T-helper 2 cell (primary cell): ENCODE data around the gene NTRK3.

Experiments
- DNase-seq, 5 experiments: peaks; one replicate each; pipeline versions ENCODE4 v3.0.0 to v3.0.0-alpha.2; 2012 to 2022

Gene NTRK3

DNA sequence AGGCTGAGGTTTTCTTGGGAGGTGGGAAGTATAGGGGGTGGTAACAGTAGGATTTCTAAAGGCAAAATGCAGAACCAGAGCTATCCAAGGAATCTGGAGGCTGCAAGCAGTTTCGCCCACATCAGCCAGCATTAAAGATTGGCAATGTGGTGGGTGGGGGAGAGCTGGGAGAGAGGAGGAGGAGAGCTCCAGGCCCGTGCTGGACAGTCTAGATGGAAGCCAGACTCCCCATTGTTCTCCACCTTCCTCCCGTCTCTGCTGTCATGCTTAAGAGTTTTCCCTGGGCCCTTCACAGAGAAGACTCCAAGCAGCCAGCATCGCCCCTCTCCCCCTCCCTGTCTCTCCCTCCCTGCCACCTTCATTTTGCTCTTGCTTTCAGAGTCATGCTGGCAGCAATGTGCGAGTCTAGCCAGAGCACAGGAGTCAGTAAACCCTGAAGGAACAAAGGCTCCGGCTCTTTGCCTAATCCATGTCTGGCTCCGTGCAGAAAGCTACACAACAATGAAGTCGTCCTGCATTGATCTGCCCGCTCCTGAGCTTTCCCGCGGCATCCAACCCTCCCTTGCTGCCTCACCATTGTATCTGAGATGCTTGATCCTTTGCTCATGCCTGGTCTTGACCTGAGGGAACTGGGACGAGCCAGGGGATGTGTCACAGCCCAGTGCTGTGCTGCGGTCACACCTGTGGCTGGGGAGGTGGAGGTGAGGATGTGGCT, 282.9 kb downstream of the NTRK3 start:
- no peak for DNase-seq

DNA sequence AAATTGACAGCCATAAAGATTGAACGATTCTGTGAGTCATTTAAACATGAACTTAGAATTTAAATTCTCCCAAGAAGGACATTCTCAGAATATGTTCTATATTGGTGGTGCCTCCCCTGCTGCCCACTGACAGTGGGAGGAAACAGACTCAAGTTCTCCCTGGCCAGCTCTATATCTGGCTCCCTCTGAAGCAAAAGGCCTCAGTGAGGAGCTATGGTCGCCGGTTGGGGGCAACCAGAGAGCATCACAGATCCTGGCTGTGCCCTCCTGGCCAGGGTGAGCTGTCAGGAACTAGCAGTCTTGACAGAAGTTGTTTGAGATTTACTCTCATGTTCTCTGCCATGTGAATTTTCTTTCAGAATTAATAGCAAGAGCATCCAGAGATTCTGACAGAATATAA, 285.5 kb downstream of the NTRK3 start:
- DNase-seq: no peak

DNA sequence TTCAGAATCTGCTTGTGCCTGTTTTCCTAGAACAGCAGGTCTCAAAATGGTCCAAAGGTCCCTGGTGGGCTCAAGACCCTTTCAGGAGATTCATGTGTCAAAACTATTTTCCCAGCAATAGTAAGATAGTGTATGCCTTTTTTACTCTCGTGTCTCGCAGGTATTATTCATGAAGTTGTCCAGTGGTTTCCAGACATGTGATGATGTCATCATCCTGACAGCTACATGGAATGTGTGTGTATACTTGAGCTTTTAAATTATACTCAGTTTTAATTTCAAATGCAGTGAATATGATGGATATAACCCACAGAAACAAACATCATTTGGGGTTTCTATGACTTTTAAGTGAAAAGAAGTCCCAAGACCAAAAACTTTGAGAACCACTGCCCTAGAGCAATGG, 288.6 kb downstream of the NTRK3 start:
- no peak for DNase-seq

DNA sequence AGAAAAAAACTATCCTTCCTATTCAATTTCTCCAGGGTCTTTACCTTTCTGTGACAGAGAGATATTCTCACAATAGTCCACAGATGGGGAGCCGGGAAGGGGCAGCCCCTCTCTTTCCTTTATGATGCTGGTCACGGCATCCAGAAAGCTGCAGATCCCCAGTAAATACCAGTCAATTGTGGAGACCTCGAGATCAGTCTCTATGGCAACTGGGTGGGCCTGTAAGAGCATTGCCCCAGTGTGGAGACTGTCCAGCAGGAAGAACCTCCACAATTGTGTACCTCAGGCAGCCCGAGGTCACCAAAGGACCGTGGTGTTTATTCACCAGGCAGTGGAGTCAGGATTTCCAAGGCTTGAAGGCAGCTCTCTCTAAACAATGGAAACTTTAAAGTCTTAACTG, 291.2 kb downstream of the NTRK3 start:
- DNase-seq: no peak

DNA sequence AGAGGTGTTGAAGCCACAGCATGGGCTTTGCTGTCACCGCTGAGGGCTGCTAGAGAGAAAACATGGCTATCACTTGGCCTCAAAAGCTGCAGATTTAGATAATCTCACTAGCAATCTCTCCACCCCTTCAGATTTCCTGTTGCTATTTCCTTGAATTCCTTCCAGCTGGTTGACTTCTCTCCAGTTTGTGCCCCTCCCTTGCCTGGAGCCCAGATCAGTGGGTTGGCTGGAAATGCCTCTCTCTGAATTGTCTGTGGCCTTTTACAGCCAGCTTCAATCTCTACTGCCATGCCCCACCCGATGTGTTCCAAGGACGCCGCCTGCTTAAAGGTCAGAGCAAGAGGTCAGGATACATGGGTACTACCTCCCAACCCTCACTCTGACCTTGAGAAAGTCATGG, 294.1 kb downstream of the NTRK3 start:
- no peak for DNase-seq

DNA sequence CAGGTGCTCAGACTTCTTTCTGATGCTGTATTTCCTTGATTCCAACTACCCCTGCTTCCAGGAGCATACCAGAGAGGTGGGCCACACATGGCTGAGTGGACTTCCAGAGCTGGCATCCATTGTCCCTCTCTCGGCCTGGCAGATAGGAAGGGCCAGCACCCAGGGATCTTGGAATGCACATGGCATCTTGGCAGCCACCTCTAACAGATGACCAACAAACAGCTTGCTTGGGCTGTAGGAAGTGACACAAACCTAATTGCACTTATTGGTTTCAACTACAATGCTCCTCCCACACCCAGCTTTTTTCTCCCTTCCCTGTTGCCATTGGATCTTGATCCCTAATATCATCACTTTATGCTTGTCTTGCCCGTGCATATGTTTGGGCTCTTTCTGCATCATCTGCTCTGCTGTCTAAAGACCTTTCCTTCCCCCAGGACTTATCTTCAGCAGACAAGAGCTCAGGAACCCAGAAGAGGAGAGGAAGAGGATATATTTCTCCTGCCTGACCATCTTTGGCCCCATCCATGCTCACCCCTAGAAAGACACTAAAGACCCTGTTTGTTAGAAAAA, 294.6 kb downstream of the NTRK3 start:
- DNase-seq: no peak

DNA sequence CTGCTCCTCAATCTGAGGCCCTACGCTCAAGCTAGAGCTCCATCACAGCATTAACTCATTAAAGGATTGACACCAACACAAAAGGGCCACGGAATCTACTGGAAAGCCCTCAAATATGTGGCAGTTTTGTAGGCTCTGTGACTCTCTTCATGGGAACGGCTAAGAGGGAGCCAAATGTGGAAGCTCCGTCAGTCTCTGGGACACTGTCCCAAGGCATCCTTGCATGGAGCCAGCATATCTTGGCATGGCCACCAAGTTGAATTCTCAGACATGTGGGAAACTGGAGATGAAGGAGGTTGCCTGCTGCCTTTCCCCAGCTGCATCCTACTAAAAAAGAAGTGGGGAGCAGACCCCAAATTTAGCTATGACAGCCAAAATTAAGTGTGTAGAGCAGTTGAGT, 296.9 kb downstream of the NTRK3 start:
- no peak for DNase-seq

DNA sequence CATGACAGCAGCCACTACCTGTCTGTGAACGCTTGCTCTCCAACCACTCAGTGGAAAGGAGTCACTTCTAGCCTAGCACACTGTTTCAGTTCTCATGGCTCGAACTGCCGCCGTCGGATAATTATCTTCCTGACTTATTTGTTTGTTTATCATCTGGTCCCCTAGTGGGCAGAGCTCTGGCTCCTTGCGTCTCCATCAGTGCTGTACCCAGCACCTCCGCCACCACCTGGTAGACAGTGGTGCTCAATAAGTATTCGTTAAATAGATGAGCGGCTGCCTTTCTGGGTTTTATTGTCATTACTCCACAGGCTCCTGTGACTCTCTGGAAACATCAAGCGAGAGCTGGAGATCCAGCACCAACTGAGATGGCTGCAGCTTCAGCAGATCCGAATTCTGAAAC, 297.5 kb downstream of the NTRK3 start:
- no peak for DNase-seq

DNA sequence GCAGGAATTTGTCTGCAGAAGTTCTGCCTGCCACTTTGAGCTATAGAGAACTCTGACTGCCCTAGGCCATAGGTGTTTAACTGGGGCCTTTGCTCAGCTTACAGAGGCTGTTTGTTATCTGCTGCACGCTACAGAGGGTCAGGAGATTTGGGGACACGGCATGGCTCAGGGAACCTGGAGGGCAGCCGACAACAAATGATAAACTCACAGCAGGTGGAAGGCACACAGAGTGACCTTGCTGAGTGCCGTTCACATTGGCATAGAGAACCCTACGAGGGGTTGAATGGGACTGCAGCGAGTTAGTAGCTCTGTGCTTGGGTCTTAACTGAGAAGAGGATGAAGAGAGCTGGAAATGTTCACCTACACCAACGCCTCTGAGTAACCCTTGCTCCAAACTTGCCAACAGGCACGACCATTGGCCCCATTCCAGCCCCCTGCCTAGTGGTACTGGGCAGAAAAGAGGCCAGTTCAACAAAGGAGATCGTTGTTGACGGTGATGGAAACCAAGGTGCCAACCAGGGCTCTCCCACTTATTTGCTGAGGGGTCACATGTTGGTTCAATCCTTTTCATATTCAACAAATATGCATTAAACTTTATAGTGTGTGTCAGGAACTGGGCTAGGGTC, 301.1 kb downstream of the NTRK3 start:
- no peak for DNase-seq

DNA sequence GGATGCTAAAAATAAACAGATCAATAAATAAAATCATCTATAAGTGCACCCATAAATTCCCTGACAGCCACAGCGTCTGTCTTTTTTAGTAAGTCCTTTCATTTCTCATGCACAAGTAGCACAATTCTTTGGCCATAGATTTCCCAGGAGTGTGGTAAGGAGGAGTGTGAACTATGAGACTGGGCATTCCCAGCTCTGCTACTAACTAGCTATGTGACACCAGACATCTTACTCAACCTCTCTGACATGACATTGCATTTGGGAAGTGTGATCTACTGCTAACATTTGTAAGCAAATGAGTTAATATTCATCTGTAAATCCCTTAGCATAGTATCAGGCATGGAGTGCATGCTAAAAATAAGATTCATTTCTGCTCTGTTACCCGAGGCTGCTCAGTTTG, 301.7 kb downstream of the NTRK3 start:
- DNase-seq: no peak

DNA sequence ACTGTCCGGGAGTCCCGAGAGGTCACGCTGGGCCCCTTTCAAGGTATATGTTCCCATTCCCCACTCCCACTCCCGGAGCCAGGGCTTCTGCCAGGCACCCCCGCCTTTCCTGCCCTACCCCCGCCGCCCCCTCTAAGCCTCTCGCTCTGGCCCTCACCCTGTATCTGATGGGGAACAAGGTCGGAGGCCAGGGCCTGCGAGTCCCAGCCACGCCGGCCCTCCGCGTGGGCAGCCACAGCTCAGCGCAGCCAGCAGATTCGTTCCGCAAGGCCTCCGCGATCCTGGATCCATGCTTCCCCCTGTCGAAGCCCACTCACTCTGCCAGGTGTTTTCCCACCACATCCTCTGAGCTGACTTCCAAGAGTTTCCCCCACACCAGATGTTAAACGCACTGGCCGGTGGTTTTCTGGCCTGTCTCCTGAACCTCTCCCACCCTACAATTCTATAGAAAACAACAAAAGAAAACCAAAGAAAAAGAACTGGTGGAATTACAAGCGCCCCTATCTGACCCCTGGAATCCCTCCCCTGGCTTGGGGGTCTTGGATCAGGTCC, 303.7 kb downstream of the NTRK3 start:
- DNase-seq: no peak

DNA sequence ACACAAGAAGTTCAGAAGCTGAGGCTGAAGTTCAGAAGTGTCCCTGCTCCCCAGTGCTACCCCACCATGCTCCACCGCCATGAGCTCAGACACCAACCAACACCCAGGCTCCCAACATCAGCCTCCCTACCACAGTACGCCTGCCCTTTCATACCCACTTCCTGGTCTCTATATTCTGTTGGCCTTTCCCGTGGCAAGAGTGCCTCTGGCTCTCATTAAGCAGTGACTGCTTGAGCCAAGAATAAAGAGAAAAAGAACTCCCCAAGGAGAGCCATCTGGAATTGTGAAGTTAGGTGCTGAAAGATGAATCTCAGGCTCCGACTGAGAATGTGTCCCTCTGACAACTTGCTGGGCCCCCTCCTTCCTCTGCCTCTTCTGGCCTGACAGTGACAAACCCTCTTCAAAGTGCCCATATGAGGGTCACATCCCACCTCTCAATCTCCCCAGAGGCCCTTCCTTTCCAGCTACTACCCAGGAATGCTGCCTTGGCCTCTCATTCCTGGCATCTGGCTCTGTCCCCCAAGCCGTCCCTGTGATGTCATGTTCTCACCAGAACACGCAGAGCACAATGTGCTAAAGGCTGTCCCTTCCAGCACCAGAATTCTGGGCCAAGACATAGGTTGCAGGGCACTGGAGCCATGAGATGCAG, 306.8 kb downstream of the NTRK3 start:
- DNase-seq: no peak

DNA sequence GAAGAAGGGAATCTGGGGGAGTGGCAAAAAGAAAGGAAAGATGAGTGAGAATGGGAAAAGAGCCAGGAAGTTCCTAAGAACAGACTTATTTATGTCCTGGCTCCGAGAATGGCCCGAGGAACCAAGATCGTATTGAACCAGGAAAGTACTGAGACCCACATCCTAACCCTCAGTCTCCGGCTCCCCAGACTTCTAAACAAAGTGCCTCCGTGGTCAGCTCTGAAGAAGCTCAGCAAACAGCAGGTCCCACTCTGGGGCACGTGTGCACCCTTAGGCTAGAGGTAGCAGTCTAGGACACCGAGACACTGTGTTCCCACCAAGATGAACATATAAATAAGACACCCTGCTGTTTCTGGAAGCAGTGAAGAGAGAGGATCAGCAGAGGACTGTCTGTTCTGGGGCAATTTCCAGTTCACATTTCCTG, 307.4 kb downstream of the NTRK3 start:
- no peak for DNase-seq

DNA sequence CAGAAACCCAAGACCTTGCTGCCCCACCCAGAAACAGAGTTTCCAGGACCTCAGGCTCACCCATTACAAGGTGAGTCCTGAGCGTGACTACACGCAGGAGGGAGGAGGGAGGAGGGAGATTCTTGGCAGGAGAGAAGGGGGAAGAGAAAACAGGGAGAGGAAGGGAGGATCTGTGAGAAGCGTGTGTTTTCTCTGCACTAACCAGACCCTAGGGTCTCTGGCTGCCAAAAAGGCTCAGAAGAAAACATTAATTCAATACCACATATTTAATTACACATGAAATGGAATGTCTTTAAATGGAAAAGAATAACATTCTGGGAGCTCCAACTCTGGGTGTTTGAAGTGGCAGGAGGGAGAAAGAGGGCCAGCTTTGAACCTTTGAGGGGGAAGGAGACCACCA, 309.0 kb downstream of the NTRK3 start:
- DNase-seq: no peak

DNA sequence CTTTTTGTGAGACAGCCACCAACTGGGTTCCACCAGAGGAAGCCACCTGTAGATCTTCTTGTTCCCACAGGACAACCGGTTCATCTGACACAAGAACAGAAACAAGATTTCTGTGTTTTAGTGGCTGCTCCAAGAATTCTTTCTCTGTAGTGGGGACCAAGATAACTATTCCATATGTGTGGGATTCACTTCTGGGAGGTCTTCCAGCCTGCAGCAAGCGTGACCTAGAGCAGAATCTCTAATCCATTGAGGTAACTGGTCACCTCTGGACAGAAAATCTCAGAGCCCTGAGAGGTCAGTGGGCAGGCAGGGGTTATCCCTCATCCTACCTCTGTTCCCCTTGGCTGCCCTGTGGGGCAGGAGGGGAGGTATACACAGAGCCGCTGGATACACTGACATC, 311.3 kb downstream of the NTRK3 start:
- DNase-seq: no peak

DNA sequence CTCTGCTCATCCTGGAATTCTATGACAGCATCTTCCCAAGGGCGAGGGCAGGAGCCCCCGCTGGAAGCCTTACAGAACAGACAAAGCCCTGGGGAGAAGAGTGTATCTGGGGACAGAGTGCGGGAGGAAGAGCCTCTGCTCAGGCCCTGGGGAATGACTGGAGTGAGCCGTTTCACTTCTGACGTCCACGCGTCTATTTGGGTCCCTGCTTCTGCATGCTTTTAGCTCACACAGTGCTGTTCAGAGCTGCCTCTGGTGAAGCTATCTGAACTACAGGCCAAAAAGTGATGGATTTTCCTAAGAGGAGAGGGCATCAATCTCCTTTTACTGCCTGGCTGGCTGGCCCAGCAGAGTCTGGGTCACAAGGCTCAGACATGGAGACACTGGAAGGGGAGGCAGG, 311.8 kb downstream of the NTRK3 start:
- no peak for DNase-seq

DNA sequence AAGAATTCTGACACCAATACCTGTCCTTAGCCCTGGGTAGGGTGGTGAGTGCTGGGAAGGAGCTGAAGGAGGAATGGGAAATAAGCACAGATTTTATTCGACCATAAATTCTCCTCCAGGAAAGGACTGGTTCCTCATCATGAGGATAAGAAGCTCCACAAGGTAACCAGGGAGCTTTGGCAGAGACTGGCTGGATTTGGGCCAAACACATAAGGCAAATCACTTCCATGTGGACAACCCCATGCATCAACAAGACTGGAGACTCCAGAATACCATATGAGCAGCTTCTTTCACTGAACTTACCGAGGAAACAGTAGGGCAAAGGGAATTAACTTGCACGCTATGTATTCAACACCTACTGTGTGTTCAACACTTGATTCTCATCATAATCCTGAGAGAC, 312.5 kb downstream of the NTRK3 start:
- DNase-seq: no peak

DNA sequence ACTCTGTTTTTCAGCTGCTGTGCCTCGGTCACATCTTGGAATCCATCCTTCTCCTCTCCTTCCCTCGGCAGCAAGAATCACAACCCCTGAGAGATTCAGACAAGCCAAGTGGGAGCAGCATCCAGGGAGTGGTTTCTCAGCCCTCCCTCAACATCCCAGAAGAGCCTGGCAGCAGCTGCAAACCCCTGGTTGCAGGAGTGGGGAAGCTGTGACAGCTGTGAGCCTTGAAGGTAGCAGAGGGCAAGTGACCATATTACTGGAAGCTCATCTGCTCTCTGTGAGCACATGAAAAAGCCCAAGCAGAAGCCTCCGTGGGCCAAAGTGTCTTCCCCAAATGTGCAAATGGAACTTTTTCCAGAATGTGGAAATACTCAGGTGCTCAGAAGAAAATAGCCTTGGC, 312.9 kb downstream of the NTRK3 start:
- no peak for DNase-seq

DNA sequence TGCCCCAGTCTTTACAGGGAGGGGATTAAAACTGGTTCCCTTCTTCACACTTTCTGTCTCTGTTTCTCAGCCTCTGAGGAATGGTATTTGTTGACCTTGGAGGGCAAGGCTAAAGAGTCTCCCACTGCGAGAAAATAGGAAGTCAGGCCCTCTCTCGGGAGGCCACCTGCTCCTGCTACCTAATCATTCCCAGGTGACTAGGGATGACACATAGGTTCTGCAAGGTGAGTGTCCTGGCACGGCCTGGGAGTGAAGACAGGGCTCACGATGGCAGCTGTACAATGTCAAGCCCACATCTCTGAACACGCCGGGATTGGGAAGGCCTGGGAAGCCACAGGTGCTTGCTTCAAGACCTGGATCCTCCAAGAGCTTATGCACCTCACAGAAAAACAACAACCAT, 314.2 kb downstream of the NTRK3 start:
- DNase-seq: no peak

DNA sequence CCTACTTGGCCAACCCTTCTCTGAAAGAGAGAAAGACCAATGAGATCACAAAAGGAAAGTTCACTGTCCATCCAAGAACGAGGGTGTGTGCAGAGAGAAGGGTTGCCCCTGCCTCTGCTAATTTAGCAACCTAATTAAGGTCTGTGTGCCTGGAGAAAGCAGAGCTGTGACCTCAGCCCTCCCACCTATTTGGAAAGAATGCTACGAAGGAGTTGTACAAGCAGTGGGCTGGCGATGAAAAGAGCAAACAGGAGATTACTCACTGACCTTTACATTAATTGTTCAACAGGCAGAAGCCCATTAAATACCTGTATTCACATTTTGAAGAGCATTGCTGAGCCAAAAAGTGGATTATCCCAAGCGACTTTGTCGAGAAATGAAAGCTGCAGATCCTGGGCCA, 314.9 kb downstream of the NTRK3 start:
- no peak for DNase-seq

DNA sequence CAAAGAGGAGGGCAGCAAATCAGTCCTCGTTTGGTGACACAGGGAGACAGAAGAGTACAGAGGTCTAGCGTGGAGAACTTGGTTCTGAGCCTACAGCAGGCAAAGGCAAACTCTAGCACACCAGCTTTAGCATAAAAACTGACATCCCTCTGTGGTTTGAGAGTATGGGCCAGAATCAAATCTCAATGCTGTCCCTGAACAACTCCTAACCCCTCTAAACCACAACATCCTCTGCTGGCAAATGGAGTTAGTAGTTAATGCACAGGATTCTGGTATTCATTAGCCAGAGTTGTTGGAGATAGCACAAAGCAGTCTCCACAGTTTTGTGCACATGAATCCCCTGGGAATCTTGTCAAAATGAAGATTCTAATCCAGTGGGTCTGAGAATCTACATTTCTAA, 315.8 kb downstream of the NTRK3 start:
- DNase-seq: no peak

DNA sequence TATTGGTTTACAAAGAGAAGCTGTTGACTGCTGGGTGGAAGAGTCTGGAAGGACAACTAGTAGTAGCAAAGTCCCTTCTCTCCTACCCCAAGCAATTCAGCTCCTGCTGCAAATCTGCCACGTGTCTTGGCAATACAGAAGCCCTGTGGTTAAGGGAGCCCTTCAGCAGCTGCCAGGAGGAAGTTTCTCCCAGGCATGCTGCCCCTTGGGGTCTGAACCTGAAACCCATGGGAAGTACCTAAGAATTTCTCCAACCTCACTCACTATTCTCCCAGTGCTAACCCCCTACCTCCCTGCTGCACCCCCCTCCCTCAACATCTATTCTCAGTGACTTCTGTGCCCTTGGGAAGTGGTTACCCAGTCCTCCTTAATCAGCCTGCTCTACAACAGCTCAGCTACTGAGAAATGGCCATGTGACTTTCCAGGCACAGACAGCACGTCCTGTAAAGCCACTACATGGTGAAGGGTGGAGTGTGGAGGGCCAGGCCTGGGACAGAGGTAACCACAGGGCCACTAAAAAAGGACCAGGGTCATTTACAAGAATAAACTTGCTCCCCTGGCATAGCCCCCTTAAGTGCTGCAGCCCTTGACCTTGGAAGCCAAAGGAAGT, 316.6 kb downstream of the NTRK3 start:
- no peak for DNase-seq

DNA sequence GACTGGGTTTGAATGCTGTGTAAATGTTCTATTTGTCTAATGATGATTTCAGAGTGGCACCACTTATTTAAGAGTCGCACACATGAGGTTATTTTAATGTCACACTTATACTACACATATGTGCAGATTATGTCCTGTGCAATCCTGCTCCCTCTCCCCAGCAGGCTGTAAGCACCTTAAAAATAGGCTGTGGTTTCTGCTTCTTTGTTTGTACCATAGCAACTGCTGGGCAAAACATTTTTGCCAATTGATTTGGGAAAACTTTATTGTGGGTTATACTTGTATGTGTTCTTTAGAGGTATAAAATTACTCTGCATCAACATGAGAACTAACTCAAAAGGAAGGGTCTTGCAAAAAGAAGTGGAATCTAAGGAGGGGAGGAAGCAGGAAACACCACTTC, 318.5 kb downstream of the NTRK3 start:
- DNase-seq: no peak
